Measurements from ENCODE around the gene EZR. TPM values are rescaled to one million over a fixed set of nuclear protein-coding genes. Genes with fewer than 3 reads are reported as not detected.

The EZR gene
- total RNA-seq, 1 experiment from 2014 or later = 263 TPM

DNA sequence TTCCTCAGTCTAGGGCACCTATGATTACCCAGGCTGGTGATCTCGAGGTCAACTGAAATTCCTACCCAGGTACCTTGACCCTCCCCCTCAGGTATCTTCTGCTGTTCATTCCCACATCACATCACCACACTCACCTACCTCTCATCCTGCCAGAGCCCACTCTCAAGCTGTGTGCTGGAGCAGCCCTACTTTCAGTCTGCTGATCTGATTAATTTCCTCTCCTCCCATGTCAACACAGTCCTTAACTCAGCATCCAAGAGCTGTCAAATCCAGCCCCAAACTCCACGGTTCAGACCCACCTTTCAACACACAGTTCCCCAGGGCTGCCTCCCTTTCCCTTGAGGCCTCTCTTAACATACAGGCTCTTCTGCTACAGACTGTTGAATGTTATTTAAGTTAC is 42.4 kb downstream of the EZR start:
- no peak for DNase-seq (ENCODE audit: low read depth, low spot score)
- no peak for ATAC-seq
- no TSS peak for BruUV-seq (replicated peaks)
- Histone ChIP-seq H3K9me3 (ENCODE audit: control insufficient read depth, insufficient read depth, low read depth, low read length) (no peaks in the 10 kb centered on the region), H3K4me3 (ENCODE audit: low read depth in 2 of 2, low read length in 2 of 2) (no peak overlapping the region), H3K27me3 (ENCODE audit: control insufficient read depth, insufficient read depth, low read length) (no peaks in the 10 kb centered on the region), H3K36me3 (ENCODE audit: control insufficient read depth, insufficient read depth, low read length) (peaks cover 34% of the 10 kb centered on the region), H3K4me1 (ENCODE audit: control insufficient read depth, insufficient read depth, low read length) (no peaks in the 10 kb centered on the region), H3K27ac (ENCODE audit: low read length) (no peak overlapping the region)
- ChIA-PET POLR2A (no interaction called here), CTCF (no interaction called here)
- intact Hi-C loops (cut with micrococcal nuclease; ENCODE audit: unreplicated experiment) = no loop called here
- in situ Hi-C loops (cut with HindIII; ENCODE audit: low pct_unique_long_range_greater_than_20kb, low sequenced_read_pairs) = loop anchor here (5.0 kb wide), 1 partner anchor 34 kb away; no protein-coding TSS in a partner anchor
- no peak for TF ChIP-seq POLR2AphosphoS5 (IDR thresholded peaks at IDR 0.05; ENCODE audit: low read depth, low read length)
- TF ChIP-seq, protein P1, sequence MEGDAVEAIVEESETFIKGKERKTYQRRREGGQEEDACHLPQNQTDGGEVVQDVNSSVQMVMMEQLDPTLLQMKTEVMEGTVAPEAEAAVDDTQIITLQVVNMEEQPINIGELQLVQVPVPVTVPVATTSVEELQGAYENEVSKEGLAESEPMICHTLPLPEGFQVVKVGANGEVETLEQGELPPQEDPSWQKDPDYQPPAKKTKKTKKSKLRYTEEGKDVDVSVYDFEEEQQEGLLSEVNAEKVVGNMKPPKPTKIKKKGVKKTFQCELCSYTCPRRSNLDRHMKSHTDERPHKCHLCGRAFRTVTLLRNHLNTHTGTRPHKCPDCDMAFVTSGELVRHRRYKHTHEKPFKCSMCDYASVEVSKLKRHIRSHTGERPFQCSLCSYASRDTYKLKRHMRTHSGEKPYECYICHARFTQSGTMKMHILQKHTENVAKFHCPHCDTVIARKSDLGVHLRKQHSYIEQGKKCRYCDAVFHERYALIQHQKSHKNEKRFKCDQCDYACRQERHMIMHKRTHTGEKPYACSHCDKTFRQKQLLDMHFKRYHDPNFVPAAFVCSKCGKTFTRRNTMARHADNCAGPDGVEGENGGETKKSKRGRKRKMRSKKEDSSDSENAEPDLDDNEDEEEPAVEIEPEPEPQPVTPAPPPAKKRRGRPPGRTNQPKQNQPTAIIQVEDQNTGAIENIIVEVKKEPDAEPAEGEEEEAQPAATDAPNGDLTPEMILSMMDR (IDR thresholded peaks at IDR 0.05) = no peak
- TF ChIP-seq TCF7L2 (IDR thresholded peaks at IDR 0.05; ENCODE audit: low read depth, low read length) = no peak
- TF ChIP-seq, protein P2, sequence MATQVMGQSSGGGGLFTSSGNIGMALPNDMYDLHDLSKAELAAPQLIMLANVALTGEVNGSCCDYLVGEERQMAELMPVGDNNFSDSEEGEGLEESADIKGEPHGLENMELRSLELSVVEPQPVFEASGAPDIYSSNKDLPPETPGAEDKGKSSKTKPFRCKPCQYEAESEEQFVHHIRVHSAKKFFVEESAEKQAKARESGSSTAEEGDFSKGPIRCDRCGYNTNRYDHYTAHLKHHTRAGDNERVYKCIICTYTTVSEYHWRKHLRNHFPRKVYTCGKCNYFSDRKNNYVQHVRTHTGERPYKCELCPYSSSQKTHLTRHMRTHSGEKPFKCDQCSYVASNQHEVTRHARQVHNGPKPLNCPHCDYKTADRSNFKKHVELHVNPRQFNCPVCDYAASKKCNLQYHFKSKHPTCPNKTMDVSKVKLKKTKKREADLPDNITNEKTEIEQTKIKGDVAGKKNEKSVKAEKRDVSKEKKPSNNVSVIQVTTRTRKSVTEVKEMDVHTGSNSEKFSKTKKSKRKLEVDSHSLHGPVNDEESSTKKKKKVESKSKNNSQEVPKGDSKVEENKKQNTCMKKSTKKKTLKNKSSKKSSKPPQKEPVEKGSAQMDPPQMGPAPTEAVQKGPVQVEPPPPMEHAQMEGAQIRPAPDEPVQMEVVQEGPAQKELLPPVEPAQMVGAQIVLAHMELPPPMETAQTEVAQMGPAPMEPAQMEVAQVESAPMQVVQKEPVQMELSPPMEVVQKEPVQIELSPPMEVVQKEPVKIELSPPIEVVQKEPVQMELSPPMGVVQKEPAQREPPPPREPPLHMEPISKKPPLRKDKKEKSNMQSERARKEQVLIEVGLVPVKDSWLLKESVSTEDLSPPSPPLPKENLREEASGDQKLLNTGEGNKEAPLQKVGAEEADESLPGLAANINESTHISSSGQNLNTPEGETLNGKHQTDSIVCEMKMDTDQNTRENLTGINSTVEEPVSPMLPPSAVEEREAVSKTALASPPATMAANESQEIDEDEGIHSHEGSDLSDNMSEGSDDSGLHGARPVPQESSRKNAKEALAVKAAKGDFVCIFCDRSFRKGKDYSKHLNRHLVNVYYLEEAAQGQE (IDR thresholded peaks at IDR 0.05; ENCODE audit: insufficient read depth in 1 of 2, low read depth in 2 of 2, low read length in 1 of 2) = no peak
- TF ChIP-seq SIN3A (IDR thresholded peaks at IDR 0.05; ENCODE audit: borderline replicate concordance, insufficient read depth, low read depth, low read length) = no peak

DNA sequence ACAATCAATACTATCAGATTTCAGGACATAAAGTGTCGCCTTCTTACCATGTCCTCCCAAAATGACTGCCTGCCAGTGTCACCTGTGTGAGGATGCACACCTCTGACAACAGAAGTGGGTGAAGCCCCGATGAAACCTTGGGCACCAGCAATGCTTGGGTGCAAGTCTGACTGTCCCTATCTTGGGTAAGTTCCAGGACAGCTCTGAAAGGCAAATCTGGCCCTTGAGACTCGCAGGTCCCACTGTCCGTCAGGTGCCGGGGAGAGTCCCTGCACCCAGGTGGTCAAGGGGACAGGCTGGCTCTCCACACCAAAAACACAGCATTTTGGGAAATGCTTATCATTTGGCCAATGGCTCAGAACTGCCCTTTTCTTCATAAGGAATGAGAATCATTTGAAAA is 43.3 kb downstream of the EZR start:
- BruUV-seq (replicated peaks) = no TSS peak
- no peak overlapping the region for H3K27ac ChIP-seq (ENCODE audit: low read length)
- in situ Hi-C loops (cut with HindIII; ENCODE audit: low pct_unique_long_range_greater_than_20kb, low sequenced_read_pairs) = loop anchor here (5.0 kb wide), 1 partner anchor 34 kb away; no protein-coding TSS in a partner anchor
- H3K4me3 ChIP-seq (ENCODE audit: low read depth in 2 of 2, low read length in 2 of 2) = no peak overlapping the region
- ChIA-PET CTCF (no interaction called here), POLR2A (no interaction called here)
- no peak for DNase-seq (ENCODE audit: low read depth, low spot score)
- no peak for ATAC-seq
- intact Hi-C loops (cut with micrococcal nuclease; ENCODE audit: unreplicated experiment) = no loop called here
- TF ChIP-seq, protein P1 (IDR thresholded peaks at IDR 0.05) = no peak
- TF ChIP-seq TCF7L2 (IDR thresholded peaks at IDR 0.05; ENCODE audit: low read depth, low read length) (no peak), SIN3A (IDR thresholded peaks at IDR 0.05; ENCODE audit: borderline replicate concordance, insufficient read depth, low read depth, low read length) (no peak), POLR2AphosphoS5 (IDR thresholded peaks at IDR 0.05; ENCODE audit: low read depth, low read length) (no peak)
- TF ChIP-seq, protein P2 (IDR thresholded peaks at IDR 0.05; ENCODE audit: insufficient read depth in 1 of 2, low read depth in 2 of 2, low read length in 1 of 2) = no peak
- H3K9me3 ChIP-seq (ENCODE audit: control insufficient read depth, insufficient read depth, low read depth, low read length) = no peaks in the 10 kb centered on the region
- no peaks in the 10 kb centered on the region for H3K4me1 ChIP-seq (ENCODE audit: control insufficient read depth, insufficient read depth, low read length)
- H3K27me3 ChIP-seq (ENCODE audit: control insufficient read depth, insufficient read depth, low read length) = no peaks in the 10 kb centered on the region
- peaks cover 35% of the 10 kb centered on the region for H3K36me3 ChIP-seq (ENCODE audit: control insufficient read depth, insufficient read depth, low read length)
